Measurements from ENCODE around the gene NDFIP2. TPM values are rescaled to one million over a fixed set of nuclear protein-coding genes. Genes with fewer than 3 reads are reported as not detected.

Gene NDFIP2
- total RNA-seq, 4 donors from 2014 or later = 56.9 to 116 (median 83.6) TPM

DNA sequence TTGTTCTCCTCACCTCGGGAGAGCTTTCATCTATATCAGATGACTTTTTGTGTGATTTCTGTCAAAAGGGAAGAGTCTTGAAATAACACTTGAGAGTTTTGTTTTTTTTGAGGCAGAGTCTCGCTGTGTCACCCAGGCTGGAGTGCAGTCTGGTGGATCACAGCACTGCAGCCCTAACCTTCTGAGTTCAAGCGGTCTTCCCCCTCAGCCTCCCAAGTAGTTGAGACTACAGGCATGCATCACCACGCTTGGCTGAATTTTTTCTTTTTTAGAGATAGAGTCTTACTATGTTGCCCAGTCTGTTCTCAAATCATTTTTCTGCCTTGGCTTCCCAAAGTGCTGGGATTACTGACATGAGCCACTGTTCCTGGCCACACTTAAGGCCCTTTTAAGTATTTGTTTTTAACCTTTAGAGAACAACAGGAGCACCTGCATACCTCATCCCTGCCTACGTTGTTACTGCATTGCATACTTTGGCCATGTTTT, 11.4 kb downstream of the NDFIP2 start:
- WGBS, 2 donors (ENCODE audit: low coverage in 1 of 2) = 65 to 71% methylated on average over 4 to 5 of the region's 5 CpGs
- intact Hi-C loops (cut with DNase I; ENCODE audit: low total_unique reads) (no loop called here), in situ Hi-C loops (cut with MboI; ENCODE audit: low pct_ligation_motif_present in 1 of 4, low pct_unique_long_range_greater_than_20kb in 1 of 4, low sequenced_read_pairs in 3 of 4) (no loop called here)
- TF ChIP-seq POLR2A (IDR thresholded peaks at IDR 0.05) (no peak), EP300 (IDR thresholded peaks at IDR 0.05; ENCODE audit: low read depth) (no peak), POLR2AphosphoS5 (IDR thresholded peaks at IDR 0.05) (no peak)
- TF ChIP-seq, protein P1, sequence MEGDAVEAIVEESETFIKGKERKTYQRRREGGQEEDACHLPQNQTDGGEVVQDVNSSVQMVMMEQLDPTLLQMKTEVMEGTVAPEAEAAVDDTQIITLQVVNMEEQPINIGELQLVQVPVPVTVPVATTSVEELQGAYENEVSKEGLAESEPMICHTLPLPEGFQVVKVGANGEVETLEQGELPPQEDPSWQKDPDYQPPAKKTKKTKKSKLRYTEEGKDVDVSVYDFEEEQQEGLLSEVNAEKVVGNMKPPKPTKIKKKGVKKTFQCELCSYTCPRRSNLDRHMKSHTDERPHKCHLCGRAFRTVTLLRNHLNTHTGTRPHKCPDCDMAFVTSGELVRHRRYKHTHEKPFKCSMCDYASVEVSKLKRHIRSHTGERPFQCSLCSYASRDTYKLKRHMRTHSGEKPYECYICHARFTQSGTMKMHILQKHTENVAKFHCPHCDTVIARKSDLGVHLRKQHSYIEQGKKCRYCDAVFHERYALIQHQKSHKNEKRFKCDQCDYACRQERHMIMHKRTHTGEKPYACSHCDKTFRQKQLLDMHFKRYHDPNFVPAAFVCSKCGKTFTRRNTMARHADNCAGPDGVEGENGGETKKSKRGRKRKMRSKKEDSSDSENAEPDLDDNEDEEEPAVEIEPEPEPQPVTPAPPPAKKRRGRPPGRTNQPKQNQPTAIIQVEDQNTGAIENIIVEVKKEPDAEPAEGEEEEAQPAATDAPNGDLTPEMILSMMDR (IDR thresholded peaks at IDR 0.05) = no peak
- Histone ChIP-seq H3K4me3 (no peak overlapping the region), H3K36me3 (no peaks in the 10 kb centered on the region), H3K4me1 (peaks cover 13 to 71% (median 36%) of the 10 kb centered on the region in 4 donors), H3K27ac (peak overlapping the region; percentile 26 to 53 (median 40)), H3K9me3 (no peaks in the 10 kb centered on the region), H3K27me3 (no peaks in the 10 kb centered on the region)
- no peak for DNase-seq

DNA sequence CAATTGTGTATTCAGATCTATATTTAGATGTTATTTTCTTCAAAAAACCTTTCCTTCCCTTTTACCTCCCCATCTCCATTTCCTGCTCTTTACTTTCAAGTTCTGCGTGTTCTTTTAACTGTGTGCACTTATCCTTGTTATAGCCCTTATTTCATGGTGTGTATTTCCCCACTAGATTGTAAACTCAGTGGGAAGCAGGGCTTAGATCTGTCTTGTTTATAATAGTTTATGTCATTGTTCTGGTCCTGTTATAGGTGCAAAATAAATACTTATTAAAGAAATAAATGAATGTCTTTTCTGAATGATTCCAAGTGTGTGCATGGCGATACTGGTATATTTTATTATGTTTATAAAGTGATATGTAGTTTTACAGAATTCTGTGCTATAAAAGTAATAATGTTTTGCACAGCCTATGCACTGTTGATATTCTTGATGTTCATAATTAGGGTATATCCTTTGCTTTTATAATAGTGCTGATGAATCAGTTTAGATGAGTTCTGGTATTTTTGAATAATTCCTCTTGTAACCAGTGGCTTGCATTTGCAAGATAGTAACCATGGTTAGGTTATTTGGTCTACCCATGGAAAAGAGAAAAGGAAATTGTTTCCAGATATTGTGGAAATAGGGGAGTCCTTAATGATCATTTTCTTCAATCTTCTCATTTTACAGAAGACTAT, 12.1 kb downstream of the NDFIP2 start:
- H3K4me3 ChIP-seq = no peak overlapping the region
- no peaks in the 10 kb centered on the region for H3K27me3 ChIP-seq
- peak overlapping the region; percentile 26 to 53 (median 40) for H3K27ac ChIP-seq
- in situ Hi-C loops (cut with MboI; ENCODE audit: low pct_ligation_motif_present in 1 of 4, low pct_unique_long_range_greater_than_20kb in 1 of 4, low sequenced_read_pairs in 3 of 4) = no loop called here
- TF ChIP-seq POLR2A (IDR thresholded peaks at IDR 0.05) = no peak
- TF ChIP-seq POLR2AphosphoS5 (IDR thresholded peaks at IDR 0.05) = no peak
- TF ChIP-seq, protein P1 (IDR thresholded peaks at IDR 0.05) = no peak
- TF ChIP-seq EP300 (IDR thresholded peaks at IDR 0.05; ENCODE audit: low read depth) = no peak
- H3K9me3 ChIP-seq = no peaks in the 10 kb centered on the region
- 32 to 48% methylated on average over 2 of the region's 2 CpGs for WGBS, 2 donors (ENCODE audit: low coverage in 1 of 2)
- intact Hi-C loops (cut with DNase I; ENCODE audit: low total_unique reads) = no loop called here
- no peak for DNase-seq
- H3K36me3 ChIP-seq = no peaks in the 10 kb centered on the region
- H3K4me1 ChIP-seq = peaks cover 13 to 76% (median 39%) of the 10 kb centered on the region in 4 donors

DNA sequence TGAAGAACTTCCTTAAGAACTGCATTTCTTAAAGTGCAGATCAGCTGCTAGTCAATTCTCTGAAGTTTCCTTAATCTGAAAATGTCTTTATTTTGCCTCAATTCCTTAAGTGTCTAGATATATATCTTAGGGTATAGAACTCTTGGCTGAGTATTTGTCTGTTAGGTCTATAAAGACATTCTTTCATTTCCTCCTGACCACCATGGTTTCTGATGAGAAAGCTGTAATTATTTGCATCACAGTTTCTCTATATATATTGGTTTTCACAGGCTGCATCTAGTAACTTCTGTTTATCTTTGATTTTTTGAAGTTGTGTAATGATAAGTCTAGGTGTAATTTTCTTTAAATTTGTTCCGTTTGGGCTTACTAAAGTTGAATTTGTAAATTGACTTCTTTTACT, 15.2 kb downstream of the NDFIP2 start:
- DNase-seq = no peak
- no peak for TF ChIP-seq POLR2A (IDR thresholded peaks at IDR 0.05)
- TF ChIP-seq, protein P1 (IDR thresholded peaks at IDR 0.05) = no peak
- TF ChIP-seq POLR2AphosphoS5 (IDR thresholded peaks at IDR 0.05) = no peak
- no peak for TF ChIP-seq EP300 (IDR thresholded peaks at IDR 0.05; ENCODE audit: low read depth)
- Histone ChIP-seq H3K27me3 (no peaks in the 10 kb centered on the region), H3K4me3 (no peak overlapping the region), H3K4me1 (peaks cover 10 to 71% (median 31%) of the 10 kb centered on the region in 4 donors), H3K9me3 (no peaks in the 10 kb centered on the region), H3K36me3 (no peaks in the 10 kb centered on the region), H3K27ac (no peak overlapping the region)
- intact Hi-C loops (cut with DNase I; ENCODE audit: low total_unique reads) = no loop called here
- 75 to 85% methylated on average over 1 of the region's 1 CpG for WGBS, 2 donors (ENCODE audit: low coverage in 1 of 2)
- in situ Hi-C loops (cut with MboI; ENCODE audit: low pct_ligation_motif_present in 1 of 4, low pct_unique_long_range_greater_than_20kb in 1 of 4, low sequenced_read_pairs in 3 of 4) = no loop called here

DNA sequence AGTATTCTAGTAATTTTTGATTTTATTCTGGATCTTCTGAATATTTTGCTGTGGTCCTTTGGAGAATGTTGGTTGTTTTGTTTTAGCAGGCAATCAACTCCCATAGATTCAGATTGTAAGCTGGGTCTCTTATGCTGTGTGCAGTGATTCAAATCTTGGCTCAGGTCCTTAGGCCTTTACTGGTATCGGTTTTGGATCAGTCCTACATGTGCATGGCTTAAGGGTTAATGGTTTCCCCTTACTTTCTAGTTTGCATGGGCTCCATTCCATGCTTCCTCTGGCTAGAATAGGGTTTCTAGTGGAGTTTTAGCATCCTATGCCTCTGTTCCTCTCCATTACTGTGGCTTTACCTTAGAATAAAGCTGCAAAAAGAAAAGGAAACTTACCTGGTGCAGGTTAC, 16.1 kb downstream of the NDFIP2 start:
- no peak for DNase-seq
- no peak overlapping the region for H3K4me3 ChIP-seq
- TF ChIP-seq, protein P1 (IDR thresholded peaks at IDR 0.05) = no peak
- no peak for TF ChIP-seq EP300 (IDR thresholded peaks at IDR 0.05; ENCODE audit: low read depth)
- TF ChIP-seq POLR2AphosphoS5 (IDR thresholded peaks at IDR 0.05) = no peak
- TF ChIP-seq POLR2A (IDR thresholded peaks at IDR 0.05) = no peak
- H3K9me3 ChIP-seq = no peaks in the 10 kb centered on the region
- no peaks in the 10 kb centered on the region for H3K27me3 ChIP-seq
- H3K36me3 ChIP-seq = no peaks in the 10 kb centered on the region
- in situ Hi-C loops (cut with MboI; ENCODE audit: low pct_ligation_motif_present in 1 of 4, low pct_unique_long_range_greater_than_20kb in 1 of 4, low sequenced_read_pairs in 3 of 4) = no loop called here
- peaks cover 1 to 68% (median 24%) of the 10 kb centered on the region in 4 donors for H3K4me1 ChIP-seq
- intact Hi-C loops (cut with DNase I; ENCODE audit: low total_unique reads) = no loop called here
- H3K27ac ChIP-seq = peak overlapping the region in 1 of 4 donors; percentile 31
- WGBS, 2 donors (ENCODE audit: low coverage in 1 of 2) = 83 to 94% methylated on average over 1 of the region's 1 CpG

All from transverse colon (tissue), 4 donors.